Measurements from ENCODE around the gene KCNQ5.

Gene KCNQ5

DNA sequence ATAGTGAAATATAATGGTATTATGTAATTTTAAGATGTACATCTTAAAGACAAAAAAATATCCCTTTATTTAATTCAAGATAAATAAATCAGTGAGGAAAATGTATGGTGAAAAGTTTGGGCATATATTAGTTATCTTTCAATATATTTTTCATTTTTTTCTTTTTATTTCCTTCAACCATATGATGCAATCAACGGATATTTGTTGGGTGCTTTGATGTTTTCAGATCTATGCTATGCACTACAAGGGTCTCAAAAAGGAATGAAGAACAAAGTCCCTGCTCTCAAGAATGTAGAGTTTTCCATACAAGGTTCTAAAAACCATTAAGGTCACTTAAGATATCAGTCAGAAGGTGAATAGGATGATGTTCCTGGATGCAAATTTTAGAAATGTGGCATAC is 345.5 kb downstream of the KCNQ5 start:
- H3K4me2 ChIP-seq (ENCODE audit: low read length): no peak overlapping the region
- H3K79me2 ChIP-seq: no peaks in the 10 kb centered on the region
- TF ChIP-seq, protein P1, sequence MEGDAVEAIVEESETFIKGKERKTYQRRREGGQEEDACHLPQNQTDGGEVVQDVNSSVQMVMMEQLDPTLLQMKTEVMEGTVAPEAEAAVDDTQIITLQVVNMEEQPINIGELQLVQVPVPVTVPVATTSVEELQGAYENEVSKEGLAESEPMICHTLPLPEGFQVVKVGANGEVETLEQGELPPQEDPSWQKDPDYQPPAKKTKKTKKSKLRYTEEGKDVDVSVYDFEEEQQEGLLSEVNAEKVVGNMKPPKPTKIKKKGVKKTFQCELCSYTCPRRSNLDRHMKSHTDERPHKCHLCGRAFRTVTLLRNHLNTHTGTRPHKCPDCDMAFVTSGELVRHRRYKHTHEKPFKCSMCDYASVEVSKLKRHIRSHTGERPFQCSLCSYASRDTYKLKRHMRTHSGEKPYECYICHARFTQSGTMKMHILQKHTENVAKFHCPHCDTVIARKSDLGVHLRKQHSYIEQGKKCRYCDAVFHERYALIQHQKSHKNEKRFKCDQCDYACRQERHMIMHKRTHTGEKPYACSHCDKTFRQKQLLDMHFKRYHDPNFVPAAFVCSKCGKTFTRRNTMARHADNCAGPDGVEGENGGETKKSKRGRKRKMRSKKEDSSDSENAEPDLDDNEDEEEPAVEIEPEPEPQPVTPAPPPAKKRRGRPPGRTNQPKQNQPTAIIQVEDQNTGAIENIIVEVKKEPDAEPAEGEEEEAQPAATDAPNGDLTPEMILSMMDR (IDR thresholded peaks at IDR 0.05): no peak
- no peak overlapping the region for H3K27ac ChIP-seq
- no peak overlapping the region for H3K4me3 ChIP-seq (ENCODE audit: low read depth, low read length)
- no peaks in the 10 kb centered on the region for H3K4me1 ChIP-seq
- H3K9me3 ChIP-seq (ENCODE audit: control insufficient read depth, low read length): no peaks in the 10 kb centered on the region
- no peak overlapping the region for H3K9ac ChIP-seq
- no peak overlapping the region for H2AFZ ChIP-seq
- no peaks in the 10 kb centered on the region for H3K36me3 ChIP-seq (ENCODE audit: control insufficient read depth, insufficient read depth, low read length)
- H3K27me3 ChIP-seq (ENCODE audit: control insufficient read depth, insufficient read depth, low read length): no peaks in the 10 kb centered on the region

DNA sequence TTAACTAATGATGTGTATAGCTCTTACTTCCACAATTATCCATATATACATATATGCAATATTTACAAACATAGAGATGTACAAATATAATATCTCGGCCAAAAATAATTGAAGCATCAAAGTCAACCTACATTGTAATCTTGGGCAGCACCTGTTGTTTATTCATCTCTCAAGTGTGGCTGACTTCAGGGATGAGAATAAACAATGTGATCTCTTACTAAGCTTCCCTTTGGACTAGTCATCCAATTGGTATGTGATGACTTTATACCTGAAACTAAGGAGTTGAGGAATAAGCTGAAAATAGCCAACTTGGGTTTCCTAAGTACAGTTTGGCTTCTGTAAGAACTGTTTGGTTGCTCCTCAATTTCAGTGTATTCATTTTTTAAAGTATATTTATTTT is 346.8 kb downstream of the KCNQ5 start:
- Histone ChIP-seq H3K9ac (no peak overlapping the region), H3K79me2 (no peaks in the 10 kb centered on the region), H2AFZ (no peak overlapping the region), H3K4me2 (ENCODE audit: low read length) (no peak overlapping the region), H3K4me1 (no peaks in the 10 kb centered on the region), H3K4me3 (ENCODE audit: low read depth, low read length) (no peak overlapping the region), H3K27ac (no peak overlapping the region), H3K27me3 (ENCODE audit: control insufficient read depth, insufficient read depth, low read length) (no peaks in the 10 kb centered on the region), H3K36me3 (ENCODE audit: control insufficient read depth, insufficient read depth, low read length) (no peaks in the 10 kb centered on the region), H3K9me3 (ENCODE audit: control insufficient read depth, low read length) (no peaks in the 10 kb centered on the region)
- TF ChIP-seq, protein P1 (IDR thresholded peaks at IDR 0.05): no peak

DNA sequence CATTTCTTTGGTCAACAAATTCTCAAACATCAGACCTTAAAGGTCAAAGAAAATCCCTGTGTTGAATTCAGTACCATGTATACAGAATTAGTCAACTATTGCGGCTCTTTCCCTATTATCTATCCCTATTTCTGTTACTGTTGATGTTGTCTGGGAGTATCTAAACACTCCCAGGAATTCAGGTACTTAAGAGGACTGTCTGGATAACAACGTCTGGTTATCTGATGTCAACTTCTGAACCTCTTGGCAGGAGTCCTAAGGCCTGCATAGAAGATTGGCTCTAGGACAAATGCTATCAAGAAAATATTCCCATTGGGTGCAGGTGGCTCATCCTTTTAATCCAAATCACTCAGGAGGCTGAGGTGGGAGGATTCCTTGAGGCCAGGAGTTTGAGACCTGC is 347.8 kb downstream of the KCNQ5 start:
- Histone ChIP-seq H3K27ac (no peak overlapping the region), H2AFZ (no peak overlapping the region), H3K79me2 (no peaks in the 10 kb centered on the region), H3K4me2 (ENCODE audit: low read length) (no peak overlapping the region), H3K36me3 (ENCODE audit: control insufficient read depth, insufficient read depth, low read length) (no peaks in the 10 kb centered on the region), H3K9me3 (ENCODE audit: control insufficient read depth, low read length) (no peaks in the 10 kb centered on the region), H3K27me3 (ENCODE audit: control insufficient read depth, insufficient read depth, low read length) (no peaks in the 10 kb centered on the region), H3K4me3 (ENCODE audit: low read depth, low read length) (no peak overlapping the region), H3K9ac (no peak overlapping the region), H3K4me1 (no peaks in the 10 kb centered on the region)
- TF ChIP-seq, protein P1 (IDR thresholded peaks at IDR 0.05): no peak

DNA sequence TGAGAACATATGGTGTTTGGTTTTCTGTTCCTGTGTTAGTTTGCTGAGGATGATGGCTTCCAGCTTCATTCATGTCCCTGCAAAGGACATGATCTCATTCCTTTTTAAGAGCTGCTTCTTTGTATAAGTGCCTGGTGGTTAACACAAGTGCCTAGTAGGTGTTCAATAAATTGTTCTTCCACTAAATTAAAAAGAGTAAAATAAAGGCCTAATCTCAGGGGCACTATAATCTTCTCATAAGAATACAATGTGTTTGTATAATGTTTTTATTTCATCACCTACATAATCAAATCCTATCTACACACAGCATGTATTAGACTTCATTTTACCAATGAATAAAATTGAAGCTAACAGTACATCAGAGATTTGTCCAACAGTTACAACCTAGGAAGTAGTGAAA is 350.7 kb downstream of the KCNQ5 start:
- H3K27me3 ChIP-seq (ENCODE audit: control insufficient read depth, insufficient read depth, low read length): no peaks in the 10 kb centered on the region
- no peaks in the 10 kb centered on the region for H3K9me3 ChIP-seq (ENCODE audit: control insufficient read depth, low read length)
- no peak overlapping the region for H3K9ac ChIP-seq
- no peak overlapping the region for H3K27ac ChIP-seq
- H3K36me3 ChIP-seq (ENCODE audit: control insufficient read depth, insufficient read depth, low read length): no peaks in the 10 kb centered on the region
- H3K79me2 ChIP-seq: no peaks in the 10 kb centered on the region
- no peak overlapping the region for H2AFZ ChIP-seq
- no peak overlapping the region for H3K4me3 ChIP-seq (ENCODE audit: low read depth, low read length)
- no peaks in the 10 kb centered on the region for H3K4me1 ChIP-seq
- no peak overlapping the region for H3K4me2 ChIP-seq (ENCODE audit: low read length)
- TF ChIP-seq, protein P1 (IDR thresholded peaks at IDR 0.05): no peak

DNA sequence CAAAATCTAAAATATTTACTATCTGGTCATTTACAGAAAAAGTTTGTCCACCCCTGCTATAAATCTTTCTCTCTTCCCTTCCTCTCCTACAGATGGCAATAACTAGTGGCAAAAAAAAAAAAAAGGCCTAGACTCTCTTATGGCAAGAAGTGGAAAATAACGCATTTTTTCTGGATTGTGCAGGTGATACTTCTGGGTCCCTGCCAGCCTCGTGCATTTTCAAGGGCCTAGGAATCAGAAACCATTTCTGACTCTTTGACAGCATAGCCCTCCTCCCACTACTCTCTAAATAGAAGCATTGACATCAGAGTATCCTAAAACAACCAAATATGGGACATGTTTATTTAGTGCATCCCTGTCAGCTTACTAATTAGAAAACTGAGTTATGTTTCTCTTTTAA is 352.4 kb downstream of the KCNQ5 start:
- Histone ChIP-seq H3K9ac (no peak overlapping the region), H3K4me1 (no peaks in the 10 kb centered on the region), H3K79me2 (no peaks in the 10 kb centered on the region), H3K27ac (no peak overlapping the region), H3K4me3 (ENCODE audit: low read depth, low read length) (no peak overlapping the region), H3K36me3 (ENCODE audit: control insufficient read depth, insufficient read depth, low read length) (no peaks in the 10 kb centered on the region), H3K4me2 (ENCODE audit: low read length) (no peak overlapping the region), H3K9me3 (ENCODE audit: control insufficient read depth, low read length) (no peaks in the 10 kb centered on the region), H2AFZ (no peak overlapping the region), H3K27me3 (ENCODE audit: control insufficient read depth, insufficient read depth, low read length) (no peaks in the 10 kb centered on the region)
- TF ChIP-seq, protein P1 (IDR thresholded peaks at IDR 0.05): no peak

Data from parathyroid adenoma (tissue), 2 donors.